ENCODE results near the gene ELOB.
A peak's percentile ranks its signal among the peaks of the same experiment; 100 is the strongest.

The ELOB gene

GRCh38 chr16:2779978-2780898 lies 3.2 kb upstream of the ELOB start:
- no peak for DNase-seq

- DNase-seq = no peak
These were observed 2.3 kb upstream of the ELOB start for GRCh38 chr16:2779151-2779920.

DNA sequence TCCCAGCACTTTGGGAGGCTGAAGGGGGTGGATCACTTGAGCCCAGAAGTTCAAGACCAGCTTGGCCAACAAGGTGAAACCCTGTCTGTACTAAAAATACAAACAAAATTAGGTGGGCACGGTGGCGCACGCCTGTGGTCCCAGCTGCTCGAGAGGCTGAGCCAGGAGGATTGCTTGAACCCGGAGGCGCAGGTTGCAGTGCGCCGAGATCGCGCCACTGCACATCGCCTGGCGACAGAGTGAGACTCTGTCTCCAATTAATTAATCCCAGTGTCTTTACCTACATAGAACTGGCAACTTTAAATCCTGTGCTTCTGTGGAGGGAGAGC lies 1.5 kb upstream of the ELOB start:
- no peak for DNase-seq

GRCh38 chr16:2777903-2778629 lies 986 bp upstream of the ELOB start:
- no peak for DNase-seq

- DNase-seq = no peak
These were observed 460 bp downstream of the ELOB start for GRCh38 chr16:2776500-2777139.

GRCh38 chr16:2775765-2776499 lies 1.1 kb downstream of the ELOB start:
- DNase-seq = no peak

DNA sequence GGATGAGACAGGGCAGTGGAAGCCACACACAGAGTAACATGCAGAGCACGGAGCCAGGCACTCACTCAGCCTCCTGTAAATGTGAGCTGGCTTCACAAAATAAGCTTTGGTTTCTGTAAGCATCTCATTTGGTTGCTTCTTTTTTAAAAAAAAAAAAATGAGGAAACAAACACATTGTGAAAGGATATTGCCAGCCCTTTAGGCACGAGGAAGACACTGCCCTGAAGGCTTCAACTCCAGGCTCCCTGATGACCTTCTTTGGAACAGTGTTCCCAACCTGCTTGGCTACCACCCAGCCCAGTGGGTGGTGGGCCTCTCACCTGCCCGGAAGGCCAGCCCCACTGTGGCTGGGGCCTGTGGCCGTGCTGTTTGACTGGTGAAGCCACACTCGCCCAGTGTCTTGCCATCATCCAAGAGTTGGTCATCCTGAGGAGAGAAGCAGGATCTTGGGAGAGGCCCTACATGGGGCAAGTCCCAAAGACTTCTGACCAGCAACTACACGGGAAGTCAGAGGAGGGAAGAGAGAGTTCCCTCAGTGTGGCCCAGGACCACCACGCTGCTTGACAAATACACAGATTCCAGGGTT lies 1.9 kb downstream of the ELOB start:
- DNase-seq = no peak

- DNase-seq = no peak
These were observed 2.8 kb downstream of the ELOB start for GRCh38 chr16:2774161-2774891.

- DNase-seq = no peak
These were observed 3.7 kb downstream of the ELOB start for GRCh38 chr16:2773188-2773968.

DNA sequence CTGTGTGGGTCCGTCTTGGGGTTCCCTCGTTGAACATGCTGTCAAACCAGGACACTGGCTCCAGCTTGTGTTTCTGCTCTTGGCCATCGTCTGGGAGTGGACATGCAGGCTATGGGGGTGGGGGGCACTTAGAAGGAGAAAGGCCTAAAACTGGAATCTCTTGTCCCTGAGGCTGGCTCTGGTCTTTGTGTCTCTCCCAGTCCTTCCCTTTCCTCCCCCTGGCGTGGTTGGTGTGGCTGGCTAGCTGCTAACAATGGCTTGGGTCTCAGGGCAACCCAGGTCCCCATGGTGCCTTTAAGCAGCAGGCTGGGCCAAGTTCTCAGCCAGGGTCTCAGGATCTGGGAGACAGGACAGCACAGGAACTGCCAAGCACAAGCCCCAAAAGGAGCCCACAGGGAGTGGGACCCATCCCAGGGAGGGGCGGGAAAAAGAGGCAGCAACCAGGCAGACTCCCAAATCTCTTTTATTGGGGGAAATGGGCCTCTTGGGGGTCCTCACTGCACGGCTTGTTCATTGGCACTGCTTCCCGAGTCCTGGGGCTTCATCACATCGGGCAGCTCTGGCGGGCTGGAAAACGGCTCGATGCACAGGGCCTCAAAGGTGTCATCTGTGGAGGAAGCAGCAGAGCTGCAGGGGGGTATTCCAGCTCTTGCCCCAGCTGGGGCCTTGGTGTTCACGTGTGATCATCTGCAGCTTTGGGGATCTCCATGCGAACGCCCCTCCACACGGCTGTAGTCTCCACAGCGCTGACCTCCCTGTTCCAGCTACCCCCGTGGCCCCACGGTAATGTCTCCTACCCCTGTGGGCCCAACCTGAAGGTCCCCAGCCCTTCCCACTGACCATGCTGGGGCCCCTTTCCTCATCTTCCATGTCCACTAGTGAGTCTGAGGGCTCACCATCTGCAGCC lies 5.3 kb downstream of the ELOB start:
- no peak for DNase-seq

GRCh38 chr16:2770057-2770951 lies 6.8 kb downstream of the ELOB start:
- no peak for DNase-seq

DNA sequence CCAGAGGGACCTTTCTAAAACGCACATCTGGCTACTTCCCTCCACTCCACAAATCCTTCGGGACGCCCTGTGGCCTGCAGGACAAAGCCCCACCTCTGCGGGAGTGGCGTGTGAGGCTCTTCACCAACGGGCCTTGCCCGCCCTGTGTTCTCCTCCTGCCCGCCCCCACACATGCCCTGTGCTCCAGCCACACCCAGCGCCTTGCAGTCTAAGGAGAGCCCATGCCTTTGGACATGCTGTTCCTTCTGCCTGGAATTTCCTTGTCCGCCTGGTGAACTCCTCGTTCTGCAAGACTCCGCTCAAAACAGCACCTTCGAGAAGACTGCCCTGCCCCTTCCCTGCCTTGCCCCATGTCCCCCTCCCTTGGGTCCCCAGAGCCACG lies 7.4 kb downstream of the ELOB start:
- peak; percentile 44 for DNase-seq

GRCh38 chr16:2769100-2769529 lies 8.0 kb downstream of the ELOB start:
- no peak for DNase-seq

DNA sequence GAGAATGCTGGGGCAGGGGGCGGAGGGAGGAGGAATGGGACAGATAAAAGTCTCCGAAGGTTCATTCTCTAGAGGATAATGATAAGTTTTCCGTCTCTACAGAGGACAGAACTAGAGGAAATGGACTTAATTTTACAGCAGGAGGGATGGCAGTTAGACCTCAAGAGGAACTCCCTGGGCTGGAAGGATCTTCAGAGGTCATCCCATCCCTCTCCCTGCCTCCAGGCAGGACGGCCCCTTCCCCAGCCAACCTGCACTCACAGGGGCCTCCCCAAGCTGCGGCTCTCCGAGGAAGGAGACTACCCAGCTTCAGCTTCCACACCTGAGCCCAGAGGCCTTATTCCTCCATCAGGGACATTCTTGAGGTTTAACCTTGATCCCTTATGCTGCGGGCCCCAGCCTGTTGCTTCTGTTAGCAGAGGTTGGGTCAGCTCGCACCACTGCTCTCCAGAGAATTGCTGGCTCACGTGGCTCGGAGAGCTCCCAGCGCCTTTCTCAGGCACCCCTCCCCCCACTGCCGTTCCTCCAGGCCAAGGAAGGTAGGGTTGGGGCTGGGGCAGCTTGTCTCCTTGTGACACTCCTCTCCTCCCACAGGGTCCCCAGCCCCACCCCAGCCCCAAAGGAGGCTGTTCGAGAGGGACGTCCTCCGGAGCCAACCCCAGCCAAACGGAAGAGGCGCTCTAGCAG lies 8.5 kb downstream of the ELOB start:
- DNase-seq = no peak

DNA sequence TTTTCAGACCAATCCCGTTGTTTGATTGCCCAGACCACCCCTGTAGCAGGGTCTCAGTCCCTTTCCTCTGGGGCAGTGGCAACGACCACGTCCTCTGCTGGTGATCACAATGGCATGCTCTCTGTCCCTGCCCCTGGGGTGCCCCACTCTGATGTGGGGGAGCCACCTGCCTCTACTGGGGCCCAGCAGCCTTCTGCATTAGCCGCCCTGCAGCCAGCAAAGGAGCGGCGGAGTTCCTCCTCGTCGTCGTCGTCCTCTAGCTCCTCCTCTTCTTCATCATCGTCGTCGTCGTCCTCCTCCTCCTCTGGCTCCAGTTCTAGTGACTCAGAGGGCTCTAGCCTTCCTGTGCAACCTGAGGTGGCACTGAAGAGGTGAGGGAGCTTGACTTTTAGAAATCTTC lies 9.2 kb downstream of the ELOB start:
- DNase-seq = no peak

DNA sequence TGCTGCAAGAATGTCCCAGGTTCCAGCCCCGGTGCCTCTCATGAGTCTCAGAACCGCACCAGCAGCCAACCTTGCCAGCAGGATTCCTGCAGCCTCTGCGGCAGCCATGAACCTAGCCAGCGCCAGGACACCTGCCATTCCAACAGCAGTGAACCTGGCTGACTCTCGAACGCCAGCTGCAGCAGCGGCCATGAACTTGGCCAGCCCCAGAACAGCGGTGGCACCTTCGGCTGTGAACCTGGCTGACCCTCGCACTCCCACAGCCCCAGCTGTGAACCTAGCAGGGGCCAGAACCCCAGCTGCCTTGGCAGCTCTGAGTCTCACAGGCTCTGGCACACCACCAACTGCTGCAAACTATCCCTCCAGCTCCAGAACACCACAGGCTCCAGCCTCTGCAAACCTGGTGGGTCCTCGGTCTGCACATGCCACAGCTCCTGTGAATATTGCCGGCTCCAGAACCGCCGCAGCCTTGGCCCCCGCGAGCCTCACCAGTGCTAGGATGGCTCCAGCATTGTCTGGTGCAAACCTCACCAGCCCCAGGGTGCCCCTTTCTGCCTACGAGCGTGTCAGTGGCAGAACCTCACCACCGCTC lies 9.8 kb downstream of the ELOB start:
- DNase-seq = no peak
